GM12878 (cell line): Measurements from ENCODE around the gene STK17A. TPM values are rescaled to one million over a fixed set of nuclear protein-coding genes. Genes with fewer than 3 reads are reported as not detected.
"Not testable (repeated sequence)": the region's sequence is repeated elsewhere in the genome, so short reads cannot be mapped to it uniquely, and the experiment has no call there.

ENCODE experiments used
- ATAC-seq: fragments of 200-7000 bp; cut with Tn5 transposase; 3 replicates; pipeline ENCODE4 v1.9.1; 2020; ENCODE audit warnings: mild to moderate bottlenecking, moderate library complexity
- BruUV-seq: library from RNA; stranded (reverse); fragments of 400-500 nt; replicated peaks from 2 replicates; lab custom pipeline; 2021; lab: Mats Ljungman, UMichigan
- CTCF ChIA-PET: fragments of 300-600 bp; sonication (Branson Sonifier 250); formaldehyde crosslinking; extraction: SDS; loops from one replicate; lab custom pipeline; 2021; ENCODE audit warnings: inconsistent platforms; lab: Yijun Ruan, JAX
- POLR2A ChIA-PET: fragments of 350-600 bp; formaldehyde crosslinking; extraction: SDS; loops from one replicate; lab custom pipeline; 2021; ENCODE audit warnings: inconsistent platforms; lab: Charles Lee
- RAD21 ChIA-PET: fragments of 300-600 bp; sonication (Branson Sonifier 250); formaldehyde crosslinking; loops from one replicate; lab custom pipeline; 2023; ENCODE audit warnings: antibody characterized with exemption; ENCODE audit not compliant: unreplicated experiment; lab: Charles Lee
- SMC1A ChIA-PET: fragments of 300-600 bp; sonication (Branson Sonifier 250); formaldehyde crosslinking; loops from one replicate; lab custom pipeline; 2023; ENCODE audit not compliant: unreplicated experiment, uncharacterized antibody; lab: Charles Lee
- DNase-seq: peaks from one replicate; pipeline ENCODE4 v3.0.0-alpha.2; 2011; ENCODE audit warnings: low read depth, low spot score
- FAIRE-seq: peaks from 3 replicates; lab custom pipeline; 2011; peaks lifted over from hg19 to GRCh38; lab: Jason Lieb, UNC
- H2AFZ ChIP-seq: 2 replicates; pipeline ENCODE4 v1.6.0; 2011; ENCODE audit warnings: low read depth, low read length, control low read depth; ENCODE audit not compliant: control insufficient read depth
- H3K27ac ChIP-seq: 2 replicates; pipeline ENCODE4 v1.5.1; 2011; ENCODE audit warnings: control low read depth; ENCODE audit not compliant: control insufficient read depth, insufficient read depth
- H3K27me3 ChIP-seq, 2 experiments: replicated peaks in 1 of 2; 2 replicates each; pipeline versions ENCODE4 v1.6.0 to v1.6.1; 2011; ENCODE audit warnings: low read length in 1 of 2; ENCODE audit not compliant: control insufficient read depth in 2 of 2, insufficient read depth in 2 of 2
- H3K36me3 ChIP-seq, 2 experiments: 2 replicates each; pipeline ENCODE4 v1.5.1; 2011; ENCODE audit warnings: low read length in 1 of 2; ENCODE audit not compliant: control insufficient read depth in 2 of 2, insufficient read depth in 2 of 2
- H3K4me1 ChIP-seq: 2 replicates; pipeline ENCODE4 v1.6.1; 2011; ENCODE audit warnings: mild to moderate bottlenecking, low read length, moderate library complexity, mixed read lengths; ENCODE audit not compliant: control insufficient read depth, insufficient read depth
- H3K4me2 ChIP-seq: 2 replicates; pipeline ENCODE4 v1.6.0; 2011; ENCODE audit warnings: control low read depth; ENCODE audit not compliant: control insufficient read depth, insufficient read depth
- H3K4me3 ChIP-seq: fragments of 200-600 bp; sonication (generic); 2 replicates; pipeline ENCODE4 v1.5.1; 2016
- H3K79me2 ChIP-seq: 2 replicates; pipeline ENCODE4 v1.6.0; 2011; ENCODE audit warnings: low read length; ENCODE audit not compliant: control insufficient read depth, insufficient read depth
- H3K9ac ChIP-seq: 2 replicates; pipeline ENCODE4 v1.8.0; 2011; ENCODE audit warnings: low read length, control low read depth, mixed read lengths; ENCODE audit not compliant: control insufficient read depth, insufficient read depth
- H3K9me3 ChIP-seq: replicated peaks from 3 replicates; pipeline ENCODE4 v1.5.1; 2011; ENCODE audit warnings: mild to moderate bottlenecking, low read length; ENCODE audit not compliant: control insufficient read depth, insufficient read depth
- H4K20me1 ChIP-seq: 2 replicates; pipeline ENCODE4 v1.6.0; 2011; ENCODE audit not compliant: control insufficient read depth, insufficient read depth
- BHLHE40 ChIP-seq, 2 experiments: fragments of 450-650 bp in 1 of 2; IDR thresholded peaks; 2 replicates each; pipeline ENCODE4 v1.6.1; 2011 to 2017; ENCODE audit warnings: low read depth in 2 of 2, borderline replicate concordance in 1 of 2, improper control_type of control experiment in 1 of 2, low read length in 1 of 2, mild to moderate bottlenecking in 1 of 2
- IKZF1 ChIP-seq: fragments of 450-650 bp; conservative IDR thresholded peaks from 2 replicates; pipeline ENCODE4 v1.6.1; 2017; ENCODE audit warnings: antibody characterized with exemption, mild to moderate bottlenecking
- IKZF2 ChIP-seq, 2 experiments: fragments of 450-650 bp; IDR thresholded peaks; 2 replicates each; pipeline ENCODE4 v1.6.1; 2017; ENCODE audit warnings: mild to moderate bottlenecking in 2 of 2, moderate library complexity in 2 of 2
- LARP7 ChIP-seq: fragments of 450-650 bp; IDR thresholded peaks from 2 replicates; pipeline ENCODE4 v1.6.1; 2017; ENCODE audit warnings: mild to moderate bottlenecking
- MTA2 ChIP-seq: fragments of 450-650 bp; IDR thresholded peaks from 2 replicates; pipeline ENCODE4 v1.6.1; 2016; ENCODE audit warnings: low read depth, mild to moderate bottlenecking, moderate library complexity
- NBN ChIP-seq: fragments of 450-650 bp; IDR thresholded peaks from 2 replicates; pipeline ENCODE4 v1.6.1; 2016
- NR2F1 ChIP-seq: fragments of 450-650 bp; conservative IDR thresholded peaks from 2 replicates; pipeline ENCODE4 v1.6.1; 2017; ENCODE audit warnings: mild to moderate bottlenecking
- WGBS: methylation state at CpG from one replicate; pipeline ENCODE4 v1.1.6; 2016; ENCODE audit warnings: low lambda C conversion rate; ENCODE audit not compliant: insufficient replicate concordance, insufficient coverage; ENCODE audit errors: missing lambda C conversion rate; 5-methylcytosine and 5-hydroxymethylcytosine counted together
- in situ Hi-C: fragments of 300-500 bp; cut with MboI; formaldehyde crosslinking; loops from 9 replicates; pipeline ENCODE4 v1.14.3; 2018; ENCODE audit warnings: mixed read lengths
- intact Hi-C: fragments of 100-400 bp; cut with micrococcal nuclease; formaldehyde crosslinking; loops from one replicate; pipeline ENCODE4 v1.14.2; 2022; ENCODE audit not compliant: unreplicated experiment
- polyA plus RNA-seq, 11 experiments: library from polyadenylated mRNA; depleted of rRNA in 4 of 11; unstranded in 6 of 11; stranded (reverse) in 5 of 11; fragments of >200 nt; fragmentation: Nextera tagmentation in 4 of 11; fragmentation: Illumina TruSeq in 1 of 11; extraction: Ambion mirVana in 4 of 11; extraction: Trizol in 1 of 11; gene quantifications; 1 replicate in 1 of 11; 2 replicates in 10 of 11; pipeline versions ENCODE4 v1.2.1 to v1.2.3, GENCODE V29; 2011 to 2016; ENCODE audit warnings: inconsistent platforms in 2 of 11, missing spikeins in 2 of 11, low read depth in 1 of 11
- total RNA-seq, 4 experiments: library from RNA; depleted of rRNA in 3 of 4; stranded (reverse); fragments of >200 nt in 3 of 4; fragmentation: Illumina TruSeq in 1 of 4; extraction: Trizol in 1 of 4; gene quantifications; 2 replicates each; pipeline versions ENCODE4 v1.2.1 to v1.2.3, GENCODE V29; 2013 to 2021
- TF ChIP-seq, protein P1 (sequence below): IDR thresholded peaks from 2 replicates; pipeline ENCODE4 v1.6.1; 2012; ENCODE audit warnings: low read length, inconsistent platforms
- TF ChIP-seq, protein P2 (sequence below): fragments of 450-650 bp; IDR thresholded peaks from 2 replicates; pipeline ENCODE4 v1.6.1; 2017; ENCODE audit warnings: low read depth, mild to moderate bottlenecking, moderate library complexity
- TF ChIP-seq, protein P3 (sequence below): fragments of 450-650 bp; IDR thresholded peaks from 2 replicates; pipeline ENCODE4 v1.6.1; 2016; ENCODE audit warnings: mild to moderate bottlenecking

Gene STK17A
- total and polyA plus RNA-seq, 10 of the 15 experiments (the other 5 are each of a cell fraction or from before 2014, with no cell fraction given): 18.5 to 91.6 (median 70.8) TPM

DNA sequence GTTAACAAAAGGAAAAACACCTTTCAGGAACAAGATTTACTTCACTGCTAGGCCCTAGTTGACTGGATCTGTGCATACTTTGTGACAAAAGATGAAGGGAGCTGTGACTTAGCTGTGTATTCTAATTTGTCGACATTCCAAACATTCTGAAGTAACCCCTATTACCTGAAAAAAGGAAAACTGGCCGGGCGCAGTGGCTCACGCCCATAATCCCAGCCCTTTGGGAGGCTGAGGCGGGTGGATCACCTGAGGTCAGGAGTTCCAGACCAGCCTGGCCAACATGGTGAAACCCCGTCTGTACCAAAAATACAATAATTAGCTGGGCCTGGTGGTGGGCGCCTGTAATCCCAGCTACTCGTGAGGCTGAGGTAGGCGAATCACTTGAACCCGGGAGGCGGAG is 1.8 kb downstream of the STK17A start:
- in situ Hi-C loops: loop anchor here (5.0 to 10.0 kb wide), 3 partner anchors 110 to 253 kb away; no protein-coding TSS in a partner anchor
- H3K36me3 ChIP-seq, H3K27me3 ChIP-seq, H4K20me1 ChIP-seq, H3K9me3 ChIP-seq, H2AFZ ChIP-seq, FAIRE-seq, DNase-seq: not testable (repeated sequence)
- intact Hi-C loops: loop anchor here (5.0 kb wide), 1 partner anchor 652 kb away; the partner anchor contains the start of genes MRPL32 and PSMA2
- Histone ChIP-seq H3K9ac (peak overlapping the region; percentile 78), H3K27ac (peak overlapping the region; percentile 98), H3K4me2 (peak overlapping the region; percentile 88), H3K79me2 (peaks cover 69% of the 10 kb centered on the region), H3K4me3 (peak overlapping the region; percentile 84)
- CTCF ChIA-PET: interaction anchor here (0.7 to 12.5 kb wide), 16 partner anchors 10 to 280 kb away, joined by 3 to 183 read pairs (median 4); no protein-coding TSS in a partner anchor
- POLR2A ChIA-PET: interaction anchor here (0.6 to 9.8 kb wide), 13 partner anchors 12 to 254 kb away, joined by 3 to 138 read pairs (median 3); no protein-coding TSS in a partner anchor
- 1% methylated on average over 11 of the region's 11 CpGs for WGBS
- peak in 1 of 2 experiments; percentile 30; a peak in 1 of 4 replicates for TF ChIP-seq BHLHE40 (IDR thresholded peaks at IDR 0.05; ENCODE audit: borderline replicate concordance in 1 of 2, low read depth in 2 of 2, low read length in 1 of 2)
- TF ChIP-seq IKZF2 (IDR thresholded peaks at IDR 0.05): peak; percentile 50 to 60; a peak in 2 of 4 replicates
- TF ChIP-seq, protein P1, sequence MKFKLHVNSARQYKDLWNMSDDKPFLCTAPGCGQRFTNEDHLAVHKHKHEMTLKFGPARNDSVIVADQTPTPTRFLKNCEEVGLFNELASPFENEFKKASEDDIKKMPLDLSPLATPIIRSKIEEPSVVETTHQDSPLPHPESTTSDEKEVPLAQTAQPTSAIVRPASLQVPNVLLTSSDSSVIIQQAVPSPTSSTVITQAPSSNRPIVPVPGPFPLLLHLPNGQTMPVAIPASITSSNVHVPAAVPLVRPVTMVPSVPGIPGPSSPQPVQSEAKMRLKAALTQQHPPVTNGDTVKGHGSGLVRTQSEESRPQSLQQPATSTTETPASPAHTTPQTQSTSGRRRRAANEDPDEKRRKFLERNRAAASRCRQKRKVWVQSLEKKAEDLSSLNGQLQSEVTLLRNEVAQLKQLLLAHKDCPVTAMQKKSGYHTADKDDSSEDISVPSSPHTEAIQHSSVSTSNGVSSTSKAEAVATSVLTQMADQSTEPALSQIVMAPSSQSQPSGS: 0 out of 2 replicates have a peak, but pooled peaks have one; percentile 9
- TF ChIP-seq NR2F1: 0 out of 2 replicates have a peak, but pooled peaks have one; percentile 17
- peak; percentile 51 for TF ChIP-seq IKZF1
- TF ChIP-seq NBN: 0 out of 2 replicates have a peak, but pooled peaks have one; percentile 27
- peak; percentile 18; the same call in 1 of the 2 replicates for TF ChIP-seq MTA2
- TF ChIP-seq, protein P2, sequence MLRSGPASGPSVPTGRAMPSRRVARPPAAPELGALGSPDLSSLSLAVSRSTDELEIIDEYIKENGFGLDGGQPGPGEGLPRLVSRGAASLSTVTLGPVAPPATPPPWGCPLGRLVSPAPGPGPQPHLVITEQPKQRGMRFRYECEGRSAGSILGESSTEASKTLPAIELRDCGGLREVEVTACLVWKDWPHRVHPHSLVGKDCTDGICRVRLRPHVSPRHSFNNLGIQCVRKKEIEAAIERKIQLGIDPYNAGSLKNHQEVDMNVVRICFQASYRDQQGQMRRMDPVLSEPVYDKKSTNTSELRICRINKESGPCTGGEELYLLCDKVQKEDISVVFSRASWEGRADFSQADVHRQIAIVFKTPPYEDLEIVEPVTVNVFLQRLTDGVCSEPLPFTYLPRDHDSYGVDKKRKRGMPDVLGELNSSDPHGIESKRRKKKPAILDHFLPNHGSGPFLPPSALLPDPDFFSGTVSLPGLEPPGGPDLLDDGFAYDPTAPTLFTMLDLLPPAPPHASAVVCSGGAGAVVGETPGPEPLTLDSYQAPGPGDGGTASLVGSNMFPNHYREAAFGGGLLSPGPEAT: 0 out of 2 replicates have a peak, but pooled peaks have one; percentile 35
- TF ChIP-seq LARP7: 0 out of 2 replicates have a peak, but pooled peaks have one; percentile 27
- TF ChIP-seq, protein P3, sequence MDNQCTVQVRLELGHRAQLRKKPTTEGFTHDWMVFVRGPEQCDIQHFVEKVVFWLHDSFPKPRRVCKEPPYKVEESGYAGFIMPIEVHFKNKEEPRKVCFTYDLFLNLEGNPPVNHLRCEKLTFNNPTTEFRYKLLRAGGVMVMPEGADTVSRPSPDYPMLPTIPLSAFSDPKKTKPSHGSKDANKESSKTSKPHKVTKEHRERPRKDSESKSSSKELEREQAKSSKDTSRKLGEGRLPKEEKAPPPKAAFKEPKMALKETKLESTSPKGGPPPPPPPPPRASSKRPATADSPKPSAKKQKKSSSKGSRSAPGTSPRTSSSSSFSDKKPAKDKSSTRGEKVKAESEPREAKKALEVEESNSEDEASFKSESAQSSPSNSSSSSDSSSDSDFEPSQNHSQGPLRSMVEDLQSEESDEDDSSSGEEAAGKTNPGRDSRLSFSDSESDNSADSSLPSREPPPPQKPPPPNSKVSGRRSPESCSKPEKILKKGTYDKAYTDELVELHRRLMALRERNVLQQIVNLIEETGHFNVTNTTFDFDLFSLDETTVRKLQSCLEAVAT: 0 out of 2 replicates have a peak, but pooled peaks have one; percentile 19
- TF ChIP-seq, all 136 proteins: peak for 10; not testable (repeated sequence) for 126
- ChIA-PET RAD21 (interaction anchor here (0.7 to 12.2 kb wide), 16 partner anchors 10 to 253 kb away, joined by 3 to 516 read pairs (median 4); partner anchors contain the start of gene COA1), SMC1A (interaction anchor here (0.5 to 9.8 kb wide), 15 partner anchors 11 to 653 kb away, joined by 3 to 163 read pairs (median 4); partner anchors contain the start of gene COA1)
- H3K4me1 ChIP-seq: peaks cover 21% of the 10 kb centered on the region
- ATAC-seq, BruUV-seq: not testable (repeated sequence)
